ENCODE results near the gene FSTL4. TPM values are rescaled to one million over a fixed set of nuclear protein-coding genes. Genes with fewer than 3 reads are reported as not detected.

FSTL4 gene
- polyA plus RNA-seq, 1 donor from 2014 or later, result 0.57 TPM

GRCh38 chr5:133205204-133205603, 407.1 kb downstream of the FSTL4 start:
- Histone ChIP-seq H3K36me3 (ENCODE audit: insufficient read depth, low read length) (no peaks in the 10 kb centered on the region), H3K4me3 (ENCODE audit: low read length) (no peak overlapping the region), H3K9me2 (ENCODE audit: insufficient read depth, low read length) (no peaks in the 10 kb centered on the region), H3K9me3 (ENCODE audit: low read length) (no peaks in the 10 kb centered on the region), H3K9ac (ENCODE audit: low read length) (no peak overlapping the region), H3F3A (ENCODE audit: insufficient read depth, low read length, poor library complexity, severe bottlenecking) (peaks cover 4% of the 10 kb centered on the region), H3K79me2 (replicated peaks; ENCODE audit: insufficient read depth, low read length) (no peaks in the 10 kb centered on the region), H3K4me2 (ENCODE audit: low read length) (no peak overlapping the region), H3K27me3 (ENCODE audit: insufficient read depth, low read depth, low read length) (no peaks in the 10 kb centered on the region), H2AFZ (ENCODE audit: low read depth, low read length) (no peak overlapping the region), H3K27ac (ENCODE audit: low read length) (peak overlapping the region; percentile 0), H4K20me1 (ENCODE audit: insufficient read depth) (no peaks in the 10 kb centered on the region)
- TF ChIP-seq CTCF (IDR thresholded peaks at IDR 0.05; ENCODE audit: poor library complexity, severe bottlenecking) (no peak), MXI1 (conservative IDR thresholded peaks at IDR 0.05; ENCODE audit: poor library complexity, severe bottlenecking) (no peak), EP300 (conservative IDR thresholded peaks at IDR 0.05; ENCODE audit: poor library complexity, severe bottlenecking) (no peak), SMC3 (conservative IDR thresholded peaks at IDR 0.05; ENCODE audit: poor library complexity) (no peak), REST (IDR thresholded peaks at IDR 0.05; ENCODE audit: borderline replicate concordance) (peak; percentile 50), POLR2AphosphoS5 (IDR thresholded peaks at IDR 0.05) (no peak), TAF1 (IDR thresholded peaks at IDR 0.05; ENCODE audit: low read depth) (no peak)

GRCh38 chr5:133203317-133204305, 408.7 kb downstream of the FSTL4 start:
- Histone ChIP-seq H2AFZ (ENCODE audit: low read depth, low read length) (no peak overlapping the region), H3K27me3 (ENCODE audit: insufficient read depth, low read depth, low read length) (no peaks in the 10 kb centered on the region), H3K79me2 (replicated peaks; ENCODE audit: insufficient read depth, low read length) (no peaks in the 10 kb centered on the region), H3F3A (ENCODE audit: insufficient read depth, low read length, poor library complexity, severe bottlenecking) (peaks cover 4% of the 10 kb centered on the region), H3K9ac (ENCODE audit: low read length) (peak overlapping the region; percentile 55), H3K27ac (ENCODE audit: low read length) (peak overlapping the region; percentile 92), H3K9me3 (ENCODE audit: low read length) (no peaks in the 10 kb centered on the region), H3K4me3 (ENCODE audit: low read length) (peak overlapping the region; percentile 29), H3K9me2 (ENCODE audit: insufficient read depth, low read length) (no peaks in the 10 kb centered on the region), H3K36me3 (ENCODE audit: insufficient read depth, low read length) (no peaks in the 10 kb centered on the region), H3K4me2 (ENCODE audit: low read length) (no peak overlapping the region), H4K20me1 (ENCODE audit: insufficient read depth) (no peaks in the 10 kb centered on the region)
- TF ChIP-seq CTCF (IDR thresholded peaks at IDR 0.05; ENCODE audit: poor library complexity, severe bottlenecking), result no peak
- peak; percentile 14 for TF ChIP-seq MXI1 (conservative IDR thresholded peaks at IDR 0.05; ENCODE audit: poor library complexity, severe bottlenecking)
- TF ChIP-seq RAD21 (conservative IDR thresholded peaks at IDR 0.05), result peak; percentile 25
- TF ChIP-seq REST (IDR thresholded peaks at IDR 0.05; ENCODE audit: borderline replicate concordance), result peak; percentile 81
- peak; percentile 85 for TF ChIP-seq POLR2AphosphoS5 (IDR thresholded peaks at IDR 0.05)
- TF ChIP-seq TAF1 (IDR thresholded peaks at IDR 0.05; ENCODE audit: low read depth), result no peak
- TF ChIP-seq EP300 (conservative IDR thresholded peaks at IDR 0.05; ENCODE audit: poor library complexity, severe bottlenecking), result peak; percentile 95

All from neural cell (in vitro differentiated cells).